Neural cell (in vitro differentiated cells): ENCODE data around the gene ITGB2. TPM values are rescaled to one million over a fixed set of nuclear protein-coding genes. Genes with fewer than 3 reads are reported as not detected.

Experiments used
- H2AFZ ChIP-seq: fragments of 200-600, 300-800 bp; sonication (generic), shearing (Covaris generic); 2 replicates; pipeline ENCODE4 v1.6.0; 2014; ENCODE audit warnings: low read depth, mild to moderate bottlenecking, antibody characterized with exemption, low read length, moderate library complexity
- H3F3A ChIP-seq: fragments of 200-600 bp; shearing (Covaris generic); 2 replicates; pipeline ENCODE4 v1.6.1; 2016; ENCODE audit warnings: mild to moderate bottlenecking, moderate library complexity, mixed read lengths, antibody characterized with exemption, low read length; ENCODE audit not compliant: insufficient read depth, poor library complexity, severe bottlenecking
- H3K27ac ChIP-seq: fragments of 200-600, 300-800 bp; sonication (generic), shearing (Covaris generic); 2 replicates; pipeline ENCODE4 v1.5.1; 2014; ENCODE audit warnings: mild to moderate bottlenecking, low read length, moderate library complexity
- H3K27me3 ChIP-seq: fragments of 300-800, 200-600 bp; sonication (generic), shearing (Covaris generic); 2 replicates; pipeline ENCODE4 v1.6.0; 2014; ENCODE audit warnings: mild to moderate bottlenecking, low read depth, low read length, moderate library complexity; ENCODE audit not compliant: insufficient read depth
- H3K36me3 ChIP-seq: fragments of 300-800, 200-600 bp; sonication (generic), shearing (Covaris generic); 2 replicates; pipeline ENCODE4 v1.5.1; 2014; ENCODE audit warnings: mild to moderate bottlenecking, antibody characterized with exemption, low read length, moderate library complexity; ENCODE audit not compliant: insufficient read depth
- H3K4me2 ChIP-seq: fragments of 300-800, 200-600 bp; sonication (generic), shearing (Covaris generic); 2 replicates; pipeline ENCODE4 v1.6.0; 2014; ENCODE audit warnings: mild to moderate bottlenecking, low read length
- H3K4me3 ChIP-seq: fragments of 300-800, 200-600 bp; sonication (generic), shearing (Covaris generic); 2 replicates; pipeline ENCODE4 v1.5.1; 2014; ENCODE audit warnings: mild to moderate bottlenecking, low read length, moderate library complexity
- H3K79me2 ChIP-seq: fragments of 200-600 bp; shearing (Covaris generic); replicated peaks from 2 replicates; pipeline ENCODE4 v1.6.0; 2014; ENCODE audit warnings: mild to moderate bottlenecking, low read length, moderate library complexity; ENCODE audit not compliant: insufficient read depth
- H3K9ac ChIP-seq: fragments of 300-800, 200-600 bp; sonication (generic), shearing (Covaris generic); 2 replicates; pipeline ENCODE4 v1.6.1; 2016; ENCODE audit warnings: mild to moderate bottlenecking, low read length, mixed read lengths
- H3K9me2 ChIP-seq: fragments of 200-600 bp; shearing (Covaris generic); 2 replicates; pipeline ENCODE4 v1.6.1; 2016; ENCODE audit warnings: mild to moderate bottlenecking, low read length, mixed read lengths; ENCODE audit not compliant: insufficient read depth
- H3K9me3 ChIP-seq: fragments of 200-600, 300-800 bp; sonication (generic), shearing (Covaris generic); 2 replicates; pipeline ENCODE4 v1.6.1; 2016; ENCODE audit warnings: mild to moderate bottlenecking, mixed run types, low read length, moderate library complexity, mixed read lengths
- H4K20me1 ChIP-seq: fragments of 200-600 bp; shearing (Covaris generic); 2 replicates; pipeline ENCODE4 v1.6.1; 2016; ENCODE audit warnings: mild to moderate bottlenecking, mixed run types; ENCODE audit not compliant: insufficient read depth
- CTCF ChIP-seq: fragments of 450-650 bp; IDR thresholded peaks from 2 replicates; pipeline ENCODE4 v1.5.1; 2014; ENCODE audit warnings: antibody characterized with exemption, mild to moderate bottlenecking, moderate library complexity; ENCODE audit not compliant: poor library complexity, severe bottlenecking
- EP300 ChIP-seq: fragments of 450-650 bp; conservative IDR thresholded peaks from 2 replicates; pipeline ENCODE4 v1.6.1; 2014; ENCODE audit warnings: antibody characterized with exemption, mild to moderate bottlenecking, moderate library complexity; ENCODE audit not compliant: poor library complexity, severe bottlenecking
- EZH2 ChIP-seq: fragments of 200-600, 300-800 bp; shearing (Covaris generic), sonication (generic); IDR thresholded peaks from 2 replicates; pipeline ENCODE4 v1.6.1; 2014; ENCODE audit warnings: antibody characterized with exemption, low read length, borderline replicate concordance, mild to moderate bottlenecking; ENCODE audit not compliant: insufficient read depth, poor library complexity, severe bottlenecking
- MXI1 ChIP-seq: fragments of 450-650 bp; conservative IDR thresholded peaks from 2 replicates; pipeline ENCODE4 v1.6.1; 2014; ENCODE audit warnings: antibody characterized with exemption, mild to moderate bottlenecking; ENCODE audit not compliant: poor library complexity, severe bottlenecking
- POLR2AphosphoS5 ChIP-seq: IDR thresholded peaks from 2 replicates; pipeline ENCODE4 v1.6.1; 2012
- RAD21 ChIP-seq: fragments of 450-650 bp; conservative IDR thresholded peaks from 2 replicates; pipeline ENCODE4 v1.6.1; 2014; ENCODE audit warnings: antibody characterized with exemption, mild to moderate bottlenecking, moderate library complexity
- SMC3 ChIP-seq: fragments of 450-650 bp; conservative IDR thresholded peaks from 2 replicates; pipeline ENCODE4 v1.6.1; 2014; ENCODE audit warnings: antibody characterized with exemption, mild to moderate bottlenecking, moderate library complexity; ENCODE audit not compliant: poor library complexity
- TAF1 ChIP-seq: IDR thresholded peaks from 2 replicates; pipeline ENCODE4 v1.6.1; 2012; ENCODE audit warnings: low read depth
- polyA plus RNA-seq: library from polyadenylated mRNA; depleted of rRNA; stranded (reverse); fragments of >200 nt; gene quantifications from 2 replicates; pipeline ENCODE4 v1.2.3, GENCODE V29; 2014
- TF ChIP-seq, protein P1 (sequence below): IDR thresholded peaks from 2 replicates; pipeline ENCODE4 v1.6.1; 2012; ENCODE audit warnings: borderline replicate concordance

Gene ITGB2
- polyA plus RNA-seq, 1 donor from 2014 or later: not detected

DNA sequence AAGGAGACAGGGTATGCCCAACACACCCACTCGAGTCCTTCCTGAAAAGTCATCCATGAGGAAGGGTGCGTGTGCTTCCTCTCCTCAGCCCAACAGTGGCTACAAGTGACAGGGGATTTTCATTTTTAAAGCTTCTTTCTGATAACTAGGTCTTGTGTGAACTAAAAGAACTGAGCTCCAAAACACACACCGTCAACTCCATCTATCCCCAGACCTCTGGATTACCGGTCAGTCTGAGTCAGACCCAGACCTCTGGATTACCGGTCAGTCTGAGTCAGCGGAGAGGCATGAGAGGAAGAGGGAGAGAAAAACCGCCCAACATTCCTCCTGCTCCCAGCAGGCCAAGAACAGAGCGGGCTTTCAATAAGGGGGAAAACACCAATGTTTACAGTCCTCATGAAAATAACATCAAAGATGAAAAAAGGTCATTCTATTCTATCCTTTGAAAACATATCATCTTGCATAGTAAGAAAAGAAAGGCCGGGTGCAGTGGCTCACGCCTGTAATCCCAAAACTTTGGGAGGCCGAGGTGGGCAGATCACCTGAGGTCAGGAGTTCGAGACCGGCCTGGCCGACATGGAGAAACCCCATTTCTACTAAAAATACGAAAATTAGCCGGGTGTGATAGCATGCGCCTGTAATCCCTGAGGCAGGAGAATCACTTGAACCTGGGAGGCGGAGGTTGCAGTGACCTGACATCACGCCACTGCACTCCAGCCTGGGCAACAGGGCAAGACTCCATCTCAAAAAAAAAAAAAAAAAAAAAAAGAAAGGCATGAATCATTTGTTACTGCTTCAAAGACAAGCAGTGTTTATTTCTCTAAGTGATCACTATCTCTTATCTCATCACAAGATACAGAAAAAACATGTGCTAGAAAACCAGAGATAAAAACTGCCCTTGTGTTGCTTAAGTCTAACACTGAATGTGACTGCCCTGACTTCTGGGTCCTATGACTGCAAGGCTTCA lies 50.6 kb downstream of the ITGB2 start:
- Histone ChIP-seq H4K20me1 (peaks cover 56% of the 10 kb centered on the region), H3K9me3 (no peaks in the 10 kb centered on the region), H2AFZ (no peak overlapping the region), H3K9ac (no peak overlapping the region), H3K4me2 (no peak overlapping the region), H3K27me3 (peaks cover 12% of the 10 kb centered on the region), H3K79me2 (peaks cover 77% of the 10 kb centered on the region), H3K27ac (no peak overlapping the region), H3K4me3 (no peak overlapping the region), H3K9me2 (no peaks in the 10 kb centered on the region), H3K36me3 (no peaks in the 10 kb centered on the region), H3F3A (peaks cover 6% of the 10 kb centered on the region)
- no peak for TF ChIP-seq POLR2AphosphoS5
- TF ChIP-seq, protein P1, sequence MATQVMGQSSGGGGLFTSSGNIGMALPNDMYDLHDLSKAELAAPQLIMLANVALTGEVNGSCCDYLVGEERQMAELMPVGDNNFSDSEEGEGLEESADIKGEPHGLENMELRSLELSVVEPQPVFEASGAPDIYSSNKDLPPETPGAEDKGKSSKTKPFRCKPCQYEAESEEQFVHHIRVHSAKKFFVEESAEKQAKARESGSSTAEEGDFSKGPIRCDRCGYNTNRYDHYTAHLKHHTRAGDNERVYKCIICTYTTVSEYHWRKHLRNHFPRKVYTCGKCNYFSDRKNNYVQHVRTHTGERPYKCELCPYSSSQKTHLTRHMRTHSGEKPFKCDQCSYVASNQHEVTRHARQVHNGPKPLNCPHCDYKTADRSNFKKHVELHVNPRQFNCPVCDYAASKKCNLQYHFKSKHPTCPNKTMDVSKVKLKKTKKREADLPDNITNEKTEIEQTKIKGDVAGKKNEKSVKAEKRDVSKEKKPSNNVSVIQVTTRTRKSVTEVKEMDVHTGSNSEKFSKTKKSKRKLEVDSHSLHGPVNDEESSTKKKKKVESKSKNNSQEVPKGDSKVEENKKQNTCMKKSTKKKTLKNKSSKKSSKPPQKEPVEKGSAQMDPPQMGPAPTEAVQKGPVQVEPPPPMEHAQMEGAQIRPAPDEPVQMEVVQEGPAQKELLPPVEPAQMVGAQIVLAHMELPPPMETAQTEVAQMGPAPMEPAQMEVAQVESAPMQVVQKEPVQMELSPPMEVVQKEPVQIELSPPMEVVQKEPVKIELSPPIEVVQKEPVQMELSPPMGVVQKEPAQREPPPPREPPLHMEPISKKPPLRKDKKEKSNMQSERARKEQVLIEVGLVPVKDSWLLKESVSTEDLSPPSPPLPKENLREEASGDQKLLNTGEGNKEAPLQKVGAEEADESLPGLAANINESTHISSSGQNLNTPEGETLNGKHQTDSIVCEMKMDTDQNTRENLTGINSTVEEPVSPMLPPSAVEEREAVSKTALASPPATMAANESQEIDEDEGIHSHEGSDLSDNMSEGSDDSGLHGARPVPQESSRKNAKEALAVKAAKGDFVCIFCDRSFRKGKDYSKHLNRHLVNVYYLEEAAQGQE: no peak
- TF ChIP-seq EZH2: no peak
- no peak for TF ChIP-seq TAF1
- TF ChIP-seq RAD21: no peak
- TF ChIP-seq MXI1: no peak
- TF ChIP-seq CTCF: no peak
- no peak for TF ChIP-seq EP300
- no peak for TF ChIP-seq SMC3

DNA sequence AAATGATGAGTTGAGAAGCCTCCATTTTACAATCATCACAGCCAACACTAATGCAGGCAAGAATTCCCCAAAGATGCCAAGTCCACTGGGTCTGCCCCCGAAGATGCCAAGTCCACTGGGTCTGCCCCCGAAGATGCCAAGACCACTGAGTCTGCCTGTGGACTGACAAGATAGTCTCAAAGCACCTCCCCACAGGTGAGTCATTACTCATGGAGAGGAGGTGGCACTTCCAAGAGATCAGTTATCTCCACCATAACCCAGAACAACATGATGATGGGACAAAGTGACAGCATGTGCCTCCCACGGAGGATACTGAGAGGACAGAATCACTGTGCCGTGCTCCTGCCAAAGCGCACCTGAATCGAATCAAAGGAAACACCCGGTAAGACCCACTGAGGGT lies 52.0 kb downstream of the ITGB2 start:
- Histone ChIP-seq H3K9ac (no peak overlapping the region), H3K4me3 (no peak overlapping the region)

More for the DNA sequence above, 52.0 kb downstream of the ITGB2 start:
- Histone ChIP-seq H3K9me2 (no peaks in the 10 kb centered on the region), H3K27me3 (no peaks in the 10 kb centered on the region), H3K36me3 (no peaks in the 10 kb centered on the region), H4K20me1 (peaks cover 59% of the 10 kb centered on the region), H3F3A (peaks cover 6% of the 10 kb centered on the region), H3K9me3 (no peaks in the 10 kb centered on the region), H3K4me2 (no peak overlapping the region), H3K27ac (no peak overlapping the region), H2AFZ (no peak overlapping the region), H3K79me2 (peaks cover 87% of the 10 kb centered on the region)
- TF ChIP-seq SMC3 (no peak), MXI1 (no peak), EZH2 (no peak), TAF1 (no peak), RAD21 (no peak), CTCF (no peak)
- TF ChIP-seq, protein P1: no peak
